GM19372 (cell line): Measurements from ENCODE around the gene GPR37L1.
"Not testable (repeated sequence)": the region's sequence is repeated elsewhere in the genome, so short reads cannot be mapped to it uniquely, and the experiment has no call there.

Experiments
- ATAC-seq: cut with Tn5 transposase; IDR thresholded peaks from one replicate; pipeline ENCODE4 v1.9.1; 2021; ENCODE audit warnings: mild to moderate bottlenecking, low read depth, moderate library complexity; ENCODE audit not compliant: unreplicated experiment

The GPR37L1 gene

GRCh38 chr1:202107801-202108731, 14.7 kb upstream of the GPR37L1 start:
- no peak for ATAC-seq

GRCh38 chr1:202110977-202111376, 11.7 kb upstream of the GPR37L1 start:
- no peak for ATAC-seq

GRCh38 chr1:202111589-202111988, 11.1 kb upstream of the GPR37L1 start:
- not testable (repeated sequence) for ATAC-seq

GRCh38 chr1:202112859-202113689, 9.6 kb upstream of the GPR37L1 start:
- ATAC-seq = no peak

- ATAC-seq = peak; percentile 50
These were observed 8.9 kb upstream of the GPR37L1 start for GRCh38 chr1:202113690-202114300.

- no peak for ATAC-seq
These were observed 6.4 kb upstream of the GPR37L1 start for GRCh38 chr1:202116287-202116686.

GRCh38 chr1:202117898-202118371, 4.8 kb upstream of the GPR37L1 start:
- no peak for ATAC-seq

- ATAC-seq = no peak
These were observed 1.7 kb upstream of the GPR37L1 start for GRCh38 chr1:202121006-202121405.

- ATAC-seq = no peak
These were observed 658 bp downstream of the GPR37L1 start for GRCh38 chr1:202123336-202123813.

- no peak for ATAC-seq
These were observed 1.4 kb downstream of the GPR37L1 start for GRCh38 chr1:202124142-202124541.

- no peak for ATAC-seq
These were observed 2.9 kb downstream of the GPR37L1 start for GRCh38 chr1:202125611-202126010.

GRCh38 chr1:202126426-202126825, 3.7 kb downstream of the GPR37L1 start:
- ATAC-seq = no peak

GRCh38 chr1:202127061-202127460, 4.3 kb downstream of the GPR37L1 start:
- no peak for ATAC-seq

- no peak for ATAC-seq
These were observed 5.3 kb downstream of the GPR37L1 start for GRCh38 chr1:202127836-202128622.

- no peak for ATAC-seq
These were observed 7.0 kb downstream of the GPR37L1 start for GRCh38 chr1:202129453-202130296.

- no peak for ATAC-seq
These were observed 7.6 kb downstream of the GPR37L1 start for GRCh38 chr1:202130297-202130721.

- no peak for ATAC-seq
These were observed 8.3 kb downstream of the GPR37L1 start for GRCh38 chr1:202130816-202131522.
